Right atrium auricular region (tissue), 2 donors: ENCODE results near the gene H2BK1. TPM values are rescaled to one million over a fixed set of nuclear protein-coding genes. Genes with fewer than 3 reads are reported as not detected.

Experiments
- DNase-seq: peaks from one replicate; pipeline ENCODE4 v3.0.0-alpha.2; 2019; ENCODE audit warnings: low spot score
- H3K27ac ChIP-seq, 2 donors: fragments of 200-600 bp; sonication (generic); 1 replicate in 1 of 2; 2 replicates in 1 of 2; pipeline ENCODE4 v1.5.1; 2016 to 2019
- H3K27me3 ChIP-seq, 2 donors: fragments of 200-600 bp; sonication (generic); one replicate each; pipeline versions ENCODE4 v1.5.1 to v1.6.0; 2017 to 2019
- H3K36me3 ChIP-seq: fragments of 200-600 bp; sonication (generic); one replicate; pipeline ENCODE4 v1.5.1; 2016
- H3K4me1 ChIP-seq, 2 donors: fragments of 200-600 bp; sonication (generic); one replicate each; pipeline versions ENCODE4 v1.5.1 to v1.6.0; 2017 to 2019
- H3K4me3 ChIP-seq, 2 donors: fragments of 200-600 bp; sonication (generic); 1 replicate in 1 of 2; 2 replicates in 1 of 2; pipeline ENCODE4 v1.5.1; 2017 to 2019; ENCODE audit warnings: mild to moderate bottlenecking in 1 of 2, moderate library complexity in 1 of 2
- H3K9me3 ChIP-seq, 2 donors: fragments of 200-600 bp; sonication (generic); one replicate each; pipeline ENCODE4 v1.5.1; 2019
- total RNA-seq, 2 donors: library from RNA; depleted of rRNA; stranded (reverse); fragments of >200 nt; gene quantifications; one replicate each; pipeline ENCODE4 v1.1.0, GENCODE V29; 2016
- TF ChIP-seq, protein P1 (sequence below), 2 donors: fragments of 200-600 bp; sonication (generic); IDR thresholded peaks; one replicate each; pipeline ENCODE4 v1.5.1; 2019; ENCODE audit warnings: antibody characterized with exemption in 2 of 2

Gene H2BK1
- total RNA-seq, 2 donors from 2014 or later = not detected

DNA sequence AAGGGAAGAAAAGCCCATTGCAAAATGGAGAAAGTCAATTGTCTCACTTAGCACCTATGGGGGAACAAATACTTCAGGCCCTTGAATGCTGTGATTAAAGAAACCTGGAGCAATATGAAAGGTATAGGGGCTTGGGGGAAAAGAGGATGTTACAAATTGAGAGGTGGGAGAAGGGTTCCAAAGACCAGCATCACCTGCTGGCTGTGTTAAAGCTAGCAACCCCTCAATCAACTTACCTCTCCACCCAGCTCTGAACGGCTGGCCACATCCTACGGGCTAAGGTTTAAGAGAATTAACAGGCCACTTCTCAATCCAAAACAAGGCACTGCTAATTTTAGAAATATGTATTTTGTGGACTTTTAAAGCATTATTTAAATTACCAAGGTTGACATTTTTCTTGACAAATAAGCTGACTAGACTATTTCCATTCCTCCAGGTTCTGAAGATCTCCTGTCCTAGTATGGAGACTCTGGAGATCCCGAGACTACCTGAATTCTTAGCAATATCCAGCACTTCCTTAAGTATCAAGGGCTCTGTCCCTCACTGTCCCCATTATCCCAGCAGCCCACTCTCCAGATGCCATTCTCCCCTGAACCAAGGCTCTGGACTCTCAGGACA lies 976 bp upstream of the H2BK1 start:
- Histone ChIP-seq H3K9me3 (no peaks in the 10 kb centered on the region), H3K27ac (no peak overlapping the region), H3K4me1 (no peaks in the 10 kb centered on the region), H3K36me3 (peaks cover 28% of the 10 kb centered on the region), H3K4me3 (no peak overlapping the region), H3K27me3 (no peaks in the 10 kb centered on the region)
- TF ChIP-seq, protein P1, sequence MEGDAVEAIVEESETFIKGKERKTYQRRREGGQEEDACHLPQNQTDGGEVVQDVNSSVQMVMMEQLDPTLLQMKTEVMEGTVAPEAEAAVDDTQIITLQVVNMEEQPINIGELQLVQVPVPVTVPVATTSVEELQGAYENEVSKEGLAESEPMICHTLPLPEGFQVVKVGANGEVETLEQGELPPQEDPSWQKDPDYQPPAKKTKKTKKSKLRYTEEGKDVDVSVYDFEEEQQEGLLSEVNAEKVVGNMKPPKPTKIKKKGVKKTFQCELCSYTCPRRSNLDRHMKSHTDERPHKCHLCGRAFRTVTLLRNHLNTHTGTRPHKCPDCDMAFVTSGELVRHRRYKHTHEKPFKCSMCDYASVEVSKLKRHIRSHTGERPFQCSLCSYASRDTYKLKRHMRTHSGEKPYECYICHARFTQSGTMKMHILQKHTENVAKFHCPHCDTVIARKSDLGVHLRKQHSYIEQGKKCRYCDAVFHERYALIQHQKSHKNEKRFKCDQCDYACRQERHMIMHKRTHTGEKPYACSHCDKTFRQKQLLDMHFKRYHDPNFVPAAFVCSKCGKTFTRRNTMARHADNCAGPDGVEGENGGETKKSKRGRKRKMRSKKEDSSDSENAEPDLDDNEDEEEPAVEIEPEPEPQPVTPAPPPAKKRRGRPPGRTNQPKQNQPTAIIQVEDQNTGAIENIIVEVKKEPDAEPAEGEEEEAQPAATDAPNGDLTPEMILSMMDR (IDR thresholded peaks at IDR 0.05) = no peak
- no peak for DNase-seq

DNA sequence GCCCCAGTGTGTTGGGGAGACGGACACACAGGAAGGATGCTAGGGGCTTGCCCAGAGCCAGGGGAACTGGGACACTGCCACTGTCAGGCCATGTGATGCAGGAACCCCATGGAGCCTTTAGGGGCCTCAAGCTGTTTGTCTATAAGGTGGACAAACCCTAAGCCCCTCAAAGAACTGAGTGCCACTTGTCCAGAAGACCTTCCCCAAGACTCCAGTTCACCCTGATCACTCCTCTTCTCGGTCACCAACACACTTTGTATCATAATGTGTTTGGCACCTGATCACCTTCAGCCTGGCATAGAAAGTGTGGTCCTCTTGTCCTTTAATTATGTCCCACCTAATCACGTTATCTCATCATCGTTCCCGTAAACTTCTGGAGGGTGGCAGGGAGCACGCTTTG lies 700 bp downstream of the H2BK1 start:
- Histone ChIP-seq H3K27me3 (no peaks in the 10 kb centered on the region), H3K4me3 (no peak overlapping the region), H3K27ac (no peak overlapping the region), H3K36me3 (peaks cover 11% of the 10 kb centered on the region), H3K4me1 (no peaks in the 10 kb centered on the region), H3K9me3 (no peaks in the 10 kb centered on the region)
- TF ChIP-seq, protein P1 (IDR thresholded peaks at IDR 0.05) = no peak
- no peak for DNase-seq

GRCh38 chr7:151208253-151208862 lies 1.9 kb downstream of the H2BK1 start:
- Histone ChIP-seq H3K27ac (no peak overlapping the region), H3K36me3 (peaks cover 5% of the 10 kb centered on the region), H3K4me3 (no peak overlapping the region), H3K27me3 (no peaks in the 10 kb centered on the region), H3K9me3 (no peaks in the 10 kb centered on the region), H3K4me1 (no peaks in the 10 kb centered on the region)
- TF ChIP-seq, protein P1 (IDR thresholded peaks at IDR 0.05) = no peak
- no peak for DNase-seq

DNA sequence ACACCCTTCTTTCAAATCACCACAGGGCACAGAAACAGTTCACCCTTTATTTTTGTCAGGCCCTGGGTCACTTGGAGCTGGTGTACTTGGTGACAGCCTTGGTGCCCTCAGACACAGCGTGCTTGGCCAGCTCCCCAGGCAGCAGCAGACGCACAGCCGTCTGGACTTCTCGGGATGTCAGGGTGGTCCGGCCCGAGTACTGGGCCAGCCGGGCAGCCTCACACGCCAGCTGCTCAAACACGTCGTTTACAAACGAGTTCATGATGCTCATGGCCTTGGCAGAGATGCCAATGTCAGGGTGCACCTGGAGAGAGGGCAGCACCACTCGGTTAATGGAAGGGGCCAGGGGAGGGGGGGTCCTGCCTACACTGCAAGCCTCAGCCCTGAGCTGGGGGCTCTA lies 2.5 kb downstream of the H2BK1 start:
- H3K4me1 ChIP-seq = no peaks in the 10 kb centered on the region
- no peaks in the 10 kb centered on the region for H3K27me3 ChIP-seq
- no peak overlapping the region for H3K4me3 ChIP-seq
- no peak overlapping the region for H3K27ac ChIP-seq
- no peaks in the 10 kb centered on the region for H3K9me3 ChIP-seq
- no peak for DNase-seq
- no peaks in the 10 kb centered on the region for H3K36me3 ChIP-seq
- TF ChIP-seq, protein P1 (IDR thresholded peaks at IDR 0.05) = no peak

DNA sequence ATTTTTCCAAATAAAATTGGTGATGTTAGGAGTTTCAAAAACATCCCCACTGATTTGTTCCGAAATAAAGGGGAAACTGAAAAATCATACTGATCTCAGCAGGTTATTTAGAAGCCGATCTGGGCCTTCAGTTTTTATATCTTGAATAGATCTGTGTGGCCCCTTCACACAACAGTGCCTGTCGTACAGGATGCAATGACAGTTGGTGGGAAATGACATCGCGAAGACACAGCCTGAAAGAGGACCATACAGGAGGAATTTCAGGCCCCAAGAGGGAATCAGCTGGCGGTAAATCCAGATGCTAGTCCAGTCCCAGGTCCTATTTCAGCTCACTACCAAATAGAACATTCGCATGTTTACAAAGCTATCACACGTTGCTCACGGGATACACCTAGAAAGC lies 3.0 kb downstream of the H2BK1 start:
- DNase-seq = no peak
- no peaks in the 10 kb centered on the region for H3K9me3 ChIP-seq
- no peaks in the 10 kb centered on the region for H3K36me3 ChIP-seq
- no peak overlapping the region for H3K4me3 ChIP-seq
- no peaks in the 10 kb centered on the region for H3K27me3 ChIP-seq
- TF ChIP-seq, protein P1 (IDR thresholded peaks at IDR 0.05) = no peak
- H3K27ac ChIP-seq = no peak overlapping the region
- H3K4me1 ChIP-seq = no peaks in the 10 kb centered on the region

- Histone ChIP-seq H3K36me3 (no peaks in the 10 kb centered on the region), H3K4me3 (no peak overlapping the region), H3K9me3 (no peaks in the 10 kb centered on the region), H3K4me1 (no peaks in the 10 kb centered on the region), H3K27me3 (no peaks in the 10 kb centered on the region), H3K27ac (no peak overlapping the region)
- DNase-seq = no peak
- TF ChIP-seq, protein P1 (IDR thresholded peaks at IDR 0.05) = no peak
Observed at GRCh38 chr7:151206914-151207313, 3.4 kb downstream of the H2BK1 start.
